ENCODE measurements around the gene ADRA2C.

Gene ADRA2C

GRCh38 chr4:3727847-3728469, 38.2 kb upstream of the ADRA2C start:
- DNase-seq (ENCODE audit: low read depth) = no peak
- H3K4me3 ChIP-seq (replicated peaks; ENCODE audit: low read depth, low read length) = no peak overlapping the region
- TF ChIP-seq CTCF (IDR thresholded peaks at IDR 0.05; ENCODE audit: low read length, missing control alignments) = no peak

- H3K4me3 ChIP-seq (replicated peaks; ENCODE audit: low read depth, low read length) = no peak overlapping the region
- no peak for TF ChIP-seq CTCF (IDR thresholded peaks at IDR 0.05; ENCODE audit: low read length, missing control alignments)
- DNase-seq (ENCODE audit: low read depth) = no peak
These were observed 36.9 kb upstream of the ADRA2C start for GRCh38 chr4:3729188-3729881.

GRCh38 chr4:3729882-3730226, 36.3 kb upstream of the ADRA2C start:
- TF ChIP-seq CTCF (IDR thresholded peaks at IDR 0.05; ENCODE audit: low read length, missing control alignments) = no peak
- H3K4me3 ChIP-seq (replicated peaks; ENCODE audit: low read depth, low read length) = no peak overlapping the region
- DNase-seq (ENCODE audit: low read depth) = no peak

- H3K4me3 ChIP-seq (replicated peaks; ENCODE audit: low read depth, low read length) = no peak overlapping the region
- DNase-seq (ENCODE audit: low read depth) = no peak
- TF ChIP-seq CTCF (IDR thresholded peaks at IDR 0.05; ENCODE audit: low read length, missing control alignments) = no peak
These were observed 35.6 kb upstream of the ADRA2C start for GRCh38 chr4:3730422-3731190.

GRCh38 chr4:3732076-3733028, 33.8 kb upstream of the ADRA2C start:
- no peak for DNase-seq (ENCODE audit: low read depth)
- H3K4me3 ChIP-seq (replicated peaks; ENCODE audit: low read depth, low read length) = no peak overlapping the region
- TF ChIP-seq CTCF (IDR thresholded peaks at IDR 0.05; ENCODE audit: low read length, missing control alignments) = no peak

GRCh38 chr4:3733195-3733594, 33.0 kb upstream of the ADRA2C start:
- no peak for TF ChIP-seq CTCF (IDR thresholded peaks at IDR 0.05; ENCODE audit: low read length, missing control alignments)
- H3K4me3 ChIP-seq (replicated peaks; ENCODE audit: low read depth, low read length) = no peak overlapping the region
- no peak for DNase-seq (ENCODE audit: low read depth)
